A673 (cell line): ENCODE results near the gene ZACN.

Experiments used
- EZH2 ChIP-seq: fragments of 200-600 bp; sonication (generic); IDR thresholded peaks from 2 replicates; pipeline ENCODE4 v1.6.1; 2017; ENCODE audit warnings: borderline replicate concordance, low read depth, mild to moderate bottlenecking, mixed read lengths, antibody characterized with exemption, low read length; ENCODE audit not compliant: poor library complexity, severe bottlenecking
- TF ChIP-seq, protein P1 (sequence below): fragments of 300-800, 200-600 bp; sonication (generic); conservative IDR thresholded peaks from 2 replicates; pipeline ENCODE4 v1.5.1; 2017; ENCODE audit warnings: low read depth, mild to moderate bottlenecking, antibody characterized with exemption, low read length, moderate library complexity, mixed read lengths

DNA sequence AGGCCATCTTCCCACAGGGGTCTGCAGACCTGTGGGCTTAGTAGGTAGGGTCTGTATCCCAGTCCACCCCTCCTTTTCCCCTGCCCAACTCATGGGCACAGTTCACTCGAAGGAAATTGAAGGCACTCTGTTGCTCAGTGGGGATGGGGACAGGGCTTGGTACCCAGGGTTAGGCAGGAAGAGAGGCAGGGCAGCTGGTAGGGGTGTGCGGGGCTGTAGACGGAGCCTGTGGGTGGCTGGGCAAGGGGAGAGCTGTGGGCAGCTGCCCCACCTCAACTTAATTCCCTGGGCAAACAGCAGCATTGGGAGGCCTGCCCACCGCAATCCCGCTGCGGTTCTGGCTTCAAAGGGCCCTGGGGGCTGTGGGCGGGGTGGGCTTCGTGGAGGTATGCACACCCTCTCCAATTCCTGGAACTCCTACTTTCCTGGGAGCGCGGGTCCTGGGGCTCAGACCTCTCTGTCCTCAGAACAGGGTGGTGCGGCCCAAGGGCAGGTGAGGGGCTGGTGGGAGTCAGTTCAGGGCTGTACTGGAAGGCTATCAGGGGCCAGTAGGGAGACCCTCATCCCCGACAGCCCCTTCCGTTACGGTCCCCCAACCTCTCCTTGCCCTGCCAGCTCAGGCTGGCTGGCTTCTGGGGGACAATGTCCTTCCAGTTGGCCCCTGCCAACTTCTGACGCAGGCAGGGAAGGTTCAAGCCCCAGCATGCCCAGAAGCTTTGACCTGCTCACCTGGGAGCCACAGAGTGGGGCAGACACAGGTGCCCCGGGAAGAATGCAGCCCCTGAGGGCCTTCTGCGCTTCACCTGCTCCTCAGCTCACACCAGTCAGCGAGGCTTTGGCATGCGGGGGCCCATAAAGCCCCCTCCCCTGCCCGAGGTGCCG lies 53.0 kb downstream of the ZACN start:
- TF ChIP-seq, protein P1, sequence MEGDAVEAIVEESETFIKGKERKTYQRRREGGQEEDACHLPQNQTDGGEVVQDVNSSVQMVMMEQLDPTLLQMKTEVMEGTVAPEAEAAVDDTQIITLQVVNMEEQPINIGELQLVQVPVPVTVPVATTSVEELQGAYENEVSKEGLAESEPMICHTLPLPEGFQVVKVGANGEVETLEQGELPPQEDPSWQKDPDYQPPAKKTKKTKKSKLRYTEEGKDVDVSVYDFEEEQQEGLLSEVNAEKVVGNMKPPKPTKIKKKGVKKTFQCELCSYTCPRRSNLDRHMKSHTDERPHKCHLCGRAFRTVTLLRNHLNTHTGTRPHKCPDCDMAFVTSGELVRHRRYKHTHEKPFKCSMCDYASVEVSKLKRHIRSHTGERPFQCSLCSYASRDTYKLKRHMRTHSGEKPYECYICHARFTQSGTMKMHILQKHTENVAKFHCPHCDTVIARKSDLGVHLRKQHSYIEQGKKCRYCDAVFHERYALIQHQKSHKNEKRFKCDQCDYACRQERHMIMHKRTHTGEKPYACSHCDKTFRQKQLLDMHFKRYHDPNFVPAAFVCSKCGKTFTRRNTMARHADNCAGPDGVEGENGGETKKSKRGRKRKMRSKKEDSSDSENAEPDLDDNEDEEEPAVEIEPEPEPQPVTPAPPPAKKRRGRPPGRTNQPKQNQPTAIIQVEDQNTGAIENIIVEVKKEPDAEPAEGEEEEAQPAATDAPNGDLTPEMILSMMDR, result no peak
- no peak for TF ChIP-seq EZH2
